Stimulated activated CD8-positive, alpha-beta memory T cell treated with anti-CD3 and anti-CD28 coated beads, Interleukin-12 subunit alpha, Interleukin-12 subunit beta, amount 100 ng/mL, for 1 hour (primary cell): ENCODE results near the gene LILRB4.
"Not testable (repeated sequence)": the region's sequence is repeated elsewhere in the genome, so short reads cannot be mapped to it uniquely, and the experiment has no call there.

Source experiments
- DNase-seq: peaks from one replicate; pipeline ENCODE4 v3.0.0-alpha.2; 2020; ENCODE audit warnings: low read depth

LILRB4 gene

DNA sequence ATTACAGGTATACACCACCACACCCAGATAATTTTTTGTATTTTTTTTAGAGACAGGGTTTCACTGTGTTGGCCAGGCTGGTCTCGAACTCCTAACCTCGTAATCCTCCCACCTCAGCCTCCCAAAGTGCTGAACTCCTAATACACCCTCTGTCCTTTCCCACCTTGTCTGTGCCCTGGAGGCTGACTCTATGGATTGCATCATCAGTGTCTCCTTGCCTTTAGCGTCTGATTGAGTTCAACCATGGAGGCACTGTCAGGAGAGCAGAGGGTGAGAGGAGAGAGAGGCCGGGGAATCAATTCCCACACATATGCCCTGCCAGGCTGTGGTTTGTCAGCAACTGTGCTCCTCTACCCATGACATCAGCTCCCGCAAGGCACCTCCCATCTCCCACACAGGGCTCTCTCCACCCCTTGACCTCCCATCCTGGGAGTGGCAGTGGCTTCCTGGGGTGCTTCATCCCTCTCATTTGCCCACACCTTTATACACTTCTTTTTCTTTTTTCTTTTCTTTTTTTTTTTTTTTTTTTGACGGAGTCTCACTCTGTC is 12.6 kb upstream of the LILRB4 start:
- no peak for DNase-seq

DNA sequence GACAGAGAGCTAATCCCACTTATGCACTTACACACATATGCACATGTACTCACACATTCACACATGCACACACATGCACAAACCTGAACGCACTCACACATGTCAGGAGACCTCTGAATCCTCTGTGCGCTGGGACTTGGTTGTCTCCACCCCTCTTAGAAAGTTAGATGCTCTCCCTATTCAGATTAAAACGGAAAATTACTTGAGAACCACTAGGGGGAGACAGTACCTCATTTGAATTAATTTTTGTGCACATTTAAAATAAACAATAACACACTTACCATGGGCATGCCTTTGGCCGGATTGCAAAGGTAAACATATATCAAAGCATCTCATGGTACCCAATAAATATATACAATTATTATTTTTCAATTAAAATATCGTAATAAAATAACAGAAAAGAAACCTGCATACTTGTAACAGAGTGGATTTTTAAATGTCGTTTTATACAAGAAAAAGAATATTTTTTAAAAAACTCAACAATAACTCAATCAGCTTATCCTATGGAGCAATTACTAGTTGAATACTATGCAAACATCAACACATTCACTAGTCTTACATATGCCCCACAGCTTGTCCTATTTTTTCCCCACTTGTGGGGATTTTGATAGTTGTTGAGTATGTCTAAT is 9.5 kb upstream of the LILRB4 start:
- no peak for DNase-seq

DNA sequence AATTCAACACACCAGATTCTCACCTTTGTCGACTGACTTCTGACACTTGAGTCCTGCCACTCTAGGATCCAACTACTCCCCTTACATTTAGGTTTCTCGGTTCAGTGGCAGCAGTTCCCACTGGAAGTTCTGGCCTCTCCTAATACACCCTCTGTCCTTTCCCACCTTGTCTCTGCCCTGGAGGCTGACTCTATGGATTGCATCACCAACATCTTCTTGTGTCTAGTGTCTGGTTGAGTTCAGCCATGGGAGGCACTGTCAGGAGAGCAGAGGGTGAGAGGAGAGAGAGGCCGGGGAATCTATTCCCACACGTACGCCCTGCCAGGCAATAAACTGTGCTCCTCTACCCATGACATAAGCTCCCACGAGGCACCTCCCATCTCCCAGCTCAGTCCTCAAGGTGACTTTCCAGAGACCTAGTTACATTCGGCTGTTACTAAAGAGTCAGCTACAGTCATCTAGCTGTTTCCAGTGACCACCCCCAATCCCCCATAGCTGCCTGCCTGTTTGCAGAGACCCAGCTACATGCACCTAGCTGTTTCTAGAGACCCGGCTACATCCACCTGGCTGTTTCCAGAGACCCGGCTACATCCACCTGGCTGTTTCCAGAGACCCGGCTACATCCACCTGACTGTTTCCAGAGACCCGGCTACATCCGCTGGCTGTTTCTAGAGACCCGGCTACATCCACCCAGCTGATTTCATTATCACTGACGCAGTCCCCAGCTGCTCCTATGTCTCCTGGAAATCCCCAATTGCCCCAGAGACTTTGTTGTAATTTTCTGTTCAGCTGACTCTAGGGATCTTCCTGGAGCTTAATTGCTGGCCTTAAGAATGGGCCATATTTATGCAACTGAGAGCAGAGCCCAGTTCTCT is 8.1 kb upstream of the LILRB4 start:
- DNase-seq = no peak

DNA sequence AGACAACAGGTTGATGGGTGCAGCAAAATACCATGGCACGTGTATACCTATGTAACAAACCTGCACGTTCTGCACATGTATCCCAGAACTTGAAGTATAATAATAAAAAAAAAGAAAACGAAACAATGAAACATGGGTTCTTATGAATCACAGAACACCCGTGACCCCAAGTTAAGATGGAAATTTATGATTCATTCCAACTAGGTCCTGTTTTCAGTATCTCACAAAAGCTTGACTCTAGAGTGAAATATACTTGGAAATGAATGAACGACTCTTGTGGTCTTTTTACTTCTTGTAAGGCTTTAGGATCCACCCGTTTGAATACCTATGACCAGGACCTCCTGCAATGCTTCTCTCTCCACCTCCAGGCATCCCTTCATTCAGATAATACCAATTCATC is 3.5 kb upstream of the LILRB4 start:
- DNase-seq = no peak

DNA sequence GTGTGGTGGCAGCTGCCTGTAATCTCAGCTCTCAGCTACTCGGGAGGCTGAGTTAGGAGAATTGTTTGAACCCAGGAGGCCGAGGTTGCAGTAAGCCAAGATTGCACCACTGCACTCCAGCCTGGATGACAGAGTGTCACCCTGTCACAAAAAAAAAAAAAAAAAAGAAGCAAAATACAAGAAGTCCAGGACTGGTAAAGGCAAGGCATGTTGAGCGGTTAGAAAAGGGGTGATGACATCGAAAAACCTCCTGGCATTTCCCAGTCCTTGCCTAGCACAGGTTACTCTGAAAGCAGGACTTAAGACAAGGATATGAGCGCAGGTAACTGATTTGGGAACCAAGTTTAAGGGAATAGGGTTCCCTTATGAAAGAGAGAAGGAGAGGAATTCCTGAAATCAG is 2.5 kb upstream of the LILRB4 start:
- no peak for DNase-seq

DNA sequence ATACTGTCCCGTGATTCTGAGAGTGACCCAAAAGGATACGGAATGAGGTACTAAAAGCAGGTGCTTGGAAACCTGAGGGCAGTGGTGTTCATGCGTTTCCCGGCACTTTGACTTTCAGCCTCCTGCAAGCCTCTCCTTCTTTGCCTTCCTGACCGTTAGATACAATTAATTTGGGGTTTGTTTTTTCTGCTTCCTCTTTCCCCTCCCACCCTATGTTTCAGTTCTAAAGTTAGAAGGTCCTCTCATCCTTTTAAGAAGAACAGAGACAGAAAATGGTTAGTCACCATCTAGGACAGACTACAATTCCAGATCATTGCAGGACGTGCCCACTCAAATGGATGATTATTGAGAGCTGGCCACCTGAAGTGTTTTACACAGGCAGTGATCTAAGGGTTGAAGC is 1.8 kb upstream of the LILRB4 start:
- DNase-seq = no peak

DNA sequence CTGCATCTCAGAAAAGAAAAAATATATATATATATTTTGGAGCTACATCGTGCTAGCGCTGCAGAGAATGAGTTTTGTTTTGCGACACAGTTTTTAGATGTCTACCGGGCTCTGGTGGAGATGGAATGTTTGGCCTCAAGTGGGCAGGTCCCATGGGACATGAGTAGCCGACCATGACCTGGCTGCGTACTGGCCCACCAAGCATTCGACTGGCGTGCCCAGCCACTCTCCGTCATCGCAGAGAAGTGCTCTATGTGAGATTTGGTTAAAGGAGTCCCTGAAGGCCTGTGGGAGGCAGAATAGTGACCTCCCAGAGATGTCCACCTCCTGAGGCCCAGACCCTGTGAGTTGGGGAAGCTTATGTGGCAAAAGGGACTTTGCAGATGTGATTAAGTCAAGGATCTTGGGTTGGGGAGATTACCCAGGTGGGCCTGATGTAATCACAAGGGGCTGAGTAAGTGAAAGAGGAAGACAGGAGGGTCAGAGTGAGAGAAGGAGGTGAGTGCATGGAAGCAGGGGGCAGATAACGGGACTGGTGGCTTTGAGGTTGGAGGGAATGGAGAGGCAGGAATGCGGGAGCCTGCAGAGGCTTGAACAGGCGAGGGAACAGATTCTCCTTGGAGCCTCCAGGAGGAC is 821 bp upstream of the LILRB4 start:
- DNase-seq = no peak

DNA sequence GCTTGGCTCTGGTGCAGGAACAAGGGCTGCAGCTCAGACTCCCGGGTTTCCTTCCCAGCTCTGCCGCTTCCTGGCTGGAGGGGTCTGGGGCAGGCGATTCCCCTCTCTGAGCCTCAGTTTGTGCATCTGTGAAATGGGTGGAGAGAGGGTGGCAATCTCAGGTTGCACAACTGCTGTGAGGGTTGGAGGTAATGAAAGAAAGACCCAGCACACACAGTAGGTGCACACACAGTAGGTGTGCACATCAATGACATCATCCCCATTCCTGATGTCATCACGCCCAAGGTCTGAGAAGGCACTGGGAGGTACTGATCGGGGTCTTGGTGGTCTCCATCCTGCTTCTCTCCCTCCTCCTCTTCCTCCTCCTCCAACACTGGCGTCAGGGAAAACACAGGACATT is 2.7 kb downstream of the LILRB4 start:
- DNase-seq = no peak

DNA sequence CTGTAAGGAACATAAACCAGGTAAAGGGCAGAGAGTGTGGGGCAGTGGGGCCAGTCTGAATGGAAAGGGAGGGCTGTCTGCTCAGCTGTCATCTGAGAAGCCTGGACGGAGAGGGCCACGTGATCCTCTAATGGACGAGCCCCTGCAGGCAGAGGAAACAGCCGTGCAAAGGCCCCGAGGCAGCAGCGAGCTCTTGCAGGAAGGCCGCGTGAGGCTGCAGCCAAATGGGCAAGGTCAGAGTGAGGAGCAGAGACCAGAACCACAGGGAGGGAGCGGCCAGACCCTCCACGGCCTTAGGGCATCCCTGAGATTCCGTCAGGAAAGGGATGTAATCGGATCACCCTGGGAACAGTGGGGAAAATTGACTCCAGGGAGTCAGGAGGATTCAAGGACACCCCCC is 4.4 kb downstream of the LILRB4 start:
- no peak for DNase-seq

DNA sequence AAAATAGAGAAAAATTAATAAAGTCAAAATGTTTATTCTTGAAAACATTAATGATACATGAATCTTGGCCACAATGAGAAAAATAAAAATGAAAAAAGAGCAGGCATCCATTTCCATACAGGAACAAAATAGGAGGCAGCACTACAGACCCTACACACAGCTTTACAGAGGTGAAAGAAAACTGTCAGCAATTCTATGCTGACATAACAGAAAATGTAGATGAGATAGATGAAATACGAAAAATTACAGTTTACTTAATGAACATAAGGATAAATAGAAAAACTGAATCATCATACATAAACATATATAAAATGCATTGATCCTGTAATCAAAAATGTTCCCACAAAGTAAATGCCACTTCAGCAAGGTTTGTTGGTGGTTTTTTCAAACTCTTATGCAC is 5.6 kb downstream of the LILRB4 start:
- no peak for DNase-seq

DNA sequence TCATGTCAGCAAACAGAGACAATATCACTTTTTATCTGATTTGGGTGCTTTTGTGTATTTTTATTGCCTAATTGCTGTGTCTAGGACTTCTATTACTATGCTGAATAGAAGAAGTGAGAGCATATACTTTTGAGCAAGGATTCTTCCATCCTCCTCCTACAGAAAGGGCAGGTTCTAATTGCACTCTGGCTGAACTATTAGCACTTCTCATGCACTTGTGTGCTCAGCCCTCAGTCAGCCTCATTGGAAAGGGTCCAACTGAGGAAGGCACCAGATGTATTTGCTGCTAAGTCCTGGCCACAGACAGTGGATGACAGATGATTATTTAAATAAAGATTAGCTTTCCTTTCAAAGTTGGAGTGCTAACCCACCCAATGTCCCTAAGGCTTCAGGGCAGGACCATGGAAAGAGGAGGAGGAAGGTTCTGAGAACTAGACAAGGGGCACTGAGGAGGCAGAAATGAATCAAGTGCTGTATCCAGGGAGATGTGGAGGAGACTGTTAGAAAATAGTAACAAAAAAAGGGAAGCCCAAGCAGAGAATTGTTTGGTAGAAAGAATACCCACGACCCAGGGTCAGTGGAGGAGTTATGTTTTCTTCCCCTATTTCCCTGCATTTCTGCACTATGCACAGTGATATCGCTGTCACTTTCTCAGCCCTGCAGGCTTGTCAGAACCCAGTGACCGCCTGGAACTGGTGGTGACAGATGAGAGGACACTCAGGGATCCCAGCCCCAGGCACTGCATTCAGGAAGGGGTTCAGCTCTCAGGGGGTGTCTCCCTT is 8.0 kb downstream of the LILRB4 start:
- DNase-seq = no peak

DNA sequence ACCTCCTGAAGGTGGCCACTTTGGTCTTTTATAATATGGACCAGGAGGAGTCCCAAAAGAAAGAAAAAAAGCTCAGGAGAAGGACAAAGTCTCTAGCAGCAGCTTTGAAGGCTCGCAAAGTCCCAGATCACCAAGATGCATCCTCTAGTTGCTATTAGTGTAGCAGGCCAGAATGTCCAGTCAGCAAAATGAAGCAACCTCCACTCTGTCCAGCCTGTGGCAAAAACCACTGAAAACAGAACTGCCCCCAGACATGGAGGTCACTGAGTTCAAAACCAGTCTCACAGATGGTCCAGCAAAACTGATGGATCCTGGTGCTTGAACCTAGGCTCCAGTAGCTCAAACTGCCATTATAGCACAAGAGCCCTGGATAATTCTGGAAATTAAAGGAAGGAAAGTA is 10.4 kb downstream of the LILRB4 start:
- DNase-seq = no peak

DNA sequence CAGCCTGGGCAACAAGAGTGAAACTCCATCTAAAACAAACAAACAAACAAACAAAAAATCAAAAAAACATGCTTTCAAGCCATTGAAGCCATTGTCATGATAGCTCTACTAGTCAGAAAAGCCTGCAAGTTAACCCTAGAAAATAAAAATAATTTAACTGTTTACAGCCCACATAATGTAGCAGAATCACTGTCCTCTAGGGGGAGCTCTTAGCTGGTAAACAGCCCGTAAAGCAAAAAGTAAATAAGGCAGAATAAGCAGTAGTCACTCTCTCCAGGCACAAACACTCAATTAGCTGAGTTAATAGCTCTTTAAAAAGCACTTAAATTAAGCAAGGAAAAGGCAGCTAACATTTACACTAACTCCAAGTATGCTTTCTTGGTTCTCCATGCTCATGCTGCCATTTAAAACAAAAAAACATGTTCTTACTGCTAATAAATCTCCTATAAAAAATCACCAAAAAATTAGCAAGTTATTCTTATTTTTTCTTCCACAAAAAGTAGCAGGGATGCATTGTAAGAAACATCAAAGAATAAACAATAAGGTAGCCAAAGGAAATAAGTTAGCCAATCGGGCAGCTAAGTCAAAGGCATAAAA is 11.3 kb downstream of the LILRB4 start:
- DNase-seq = no peak

DNA sequence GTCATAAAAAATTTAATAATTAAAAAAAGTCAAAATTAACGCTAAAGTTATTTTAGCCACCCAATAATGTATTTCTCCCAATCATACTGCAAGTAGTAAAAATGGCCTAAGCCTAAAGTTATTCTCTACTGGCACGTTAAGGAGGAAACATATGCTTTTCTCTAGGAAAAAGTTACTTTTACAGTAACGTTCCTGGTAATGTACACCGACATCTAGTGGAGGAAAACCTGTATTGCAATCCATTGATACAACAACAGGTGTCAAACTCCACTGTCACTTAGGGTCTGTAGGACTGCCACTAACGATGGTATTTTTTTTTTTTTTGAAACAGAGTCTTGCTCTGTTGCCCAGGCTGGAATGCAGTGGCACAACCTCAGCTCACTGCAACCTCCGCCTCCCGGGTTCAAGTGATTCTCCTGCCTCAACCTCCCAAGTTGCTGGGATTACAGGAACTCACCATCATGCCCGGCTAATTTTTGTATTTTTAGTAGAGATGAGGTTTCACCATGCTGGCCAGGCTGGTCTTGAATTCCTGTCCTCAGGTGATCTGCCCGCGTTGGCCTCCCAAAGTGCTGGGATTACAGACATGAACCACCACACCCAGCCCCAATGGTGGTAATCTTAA is 13.5 kb downstream of the LILRB4 start:
- DNase-seq = not testable (repeated sequence)

DNA sequence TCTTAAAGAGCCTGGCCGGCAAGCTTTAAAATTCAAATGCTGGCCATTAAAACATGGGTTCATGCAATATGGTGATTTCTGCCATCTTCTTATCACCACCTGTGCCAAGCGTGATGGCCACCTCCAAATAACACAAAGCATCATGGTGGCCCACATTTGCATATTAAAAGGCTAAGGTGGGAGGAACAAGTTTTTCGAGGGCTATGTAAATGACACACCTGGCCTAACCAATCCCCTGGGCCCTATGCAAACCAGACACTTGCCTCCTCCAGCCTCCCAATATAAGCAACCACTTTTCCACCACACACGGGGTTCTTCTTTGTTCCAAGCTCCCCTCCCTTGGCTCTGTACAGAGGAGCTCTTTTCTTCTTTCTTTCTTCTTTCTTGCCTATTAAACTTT is 14.4 kb downstream of the LILRB4 start:
- no peak for DNase-seq

DNA sequence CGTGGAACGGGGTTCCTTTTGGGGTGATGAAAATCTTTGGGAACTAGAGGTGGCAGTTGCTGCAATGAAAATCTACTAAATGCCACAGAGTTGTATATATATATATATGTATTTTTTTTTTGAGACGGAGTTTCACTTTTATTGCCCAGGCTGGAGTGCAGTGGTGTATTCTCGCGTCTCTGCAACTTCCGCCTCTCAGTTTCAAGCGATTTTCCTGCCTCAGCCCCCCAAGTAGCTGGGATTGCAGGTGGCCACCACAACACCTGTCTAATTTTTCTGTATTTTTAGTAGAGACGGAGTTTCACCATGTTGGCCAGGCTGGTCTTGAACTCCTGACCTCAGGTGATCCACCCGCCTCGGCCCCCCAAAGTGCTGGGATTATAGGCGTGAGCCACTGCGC is 18.8 kb downstream of the LILRB4 start:
- DNase-seq = not testable (repeated sequence)

DNA sequence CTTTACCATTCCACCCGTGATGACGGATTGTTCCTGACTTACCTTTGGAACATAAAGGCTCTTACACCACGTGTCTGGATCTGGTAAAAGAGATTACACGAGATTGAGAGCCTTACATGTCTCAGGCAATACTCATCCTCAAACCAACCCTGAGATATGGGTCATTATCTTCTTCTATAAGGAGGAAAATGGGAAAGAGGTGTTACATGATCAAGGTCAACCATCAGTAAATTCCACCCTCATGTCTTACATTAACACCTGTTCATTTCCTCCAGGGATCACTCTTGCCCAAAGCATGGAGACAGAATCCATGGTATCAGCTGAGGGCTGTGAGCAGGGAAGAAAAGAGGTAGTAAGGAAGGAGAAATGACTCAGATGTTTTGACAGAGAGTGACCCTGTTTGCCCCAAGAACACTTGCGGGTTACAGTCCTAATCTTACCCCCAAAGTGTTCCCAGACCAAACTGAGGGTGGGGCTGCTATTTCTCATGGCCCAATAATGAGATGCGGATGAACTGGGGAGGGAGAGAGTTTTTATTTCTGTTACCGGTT is 19.6 kb downstream of the LILRB4 start:
- DNase-seq = no peak

DNA sequence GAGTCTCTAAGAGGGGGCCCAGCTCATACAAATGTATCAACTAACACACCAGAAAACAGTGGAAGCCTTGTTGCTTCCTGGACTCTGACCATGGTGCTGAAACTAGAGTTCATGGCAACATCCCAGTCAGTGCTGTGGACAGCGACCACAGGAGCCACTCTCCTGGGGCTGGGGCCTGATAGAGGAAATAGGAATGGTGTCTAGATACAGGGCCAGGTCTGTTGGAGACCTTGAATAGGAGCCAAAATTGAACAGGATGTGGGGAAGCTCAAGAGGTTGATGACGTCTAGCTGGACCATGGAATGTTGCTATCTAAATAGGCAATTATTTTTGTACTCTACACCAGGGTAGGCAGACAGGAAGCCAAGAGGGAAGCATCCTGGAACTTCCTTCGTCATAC is 21.7 kb downstream of the LILRB4 start:
- DNase-seq = no peak

DNA sequence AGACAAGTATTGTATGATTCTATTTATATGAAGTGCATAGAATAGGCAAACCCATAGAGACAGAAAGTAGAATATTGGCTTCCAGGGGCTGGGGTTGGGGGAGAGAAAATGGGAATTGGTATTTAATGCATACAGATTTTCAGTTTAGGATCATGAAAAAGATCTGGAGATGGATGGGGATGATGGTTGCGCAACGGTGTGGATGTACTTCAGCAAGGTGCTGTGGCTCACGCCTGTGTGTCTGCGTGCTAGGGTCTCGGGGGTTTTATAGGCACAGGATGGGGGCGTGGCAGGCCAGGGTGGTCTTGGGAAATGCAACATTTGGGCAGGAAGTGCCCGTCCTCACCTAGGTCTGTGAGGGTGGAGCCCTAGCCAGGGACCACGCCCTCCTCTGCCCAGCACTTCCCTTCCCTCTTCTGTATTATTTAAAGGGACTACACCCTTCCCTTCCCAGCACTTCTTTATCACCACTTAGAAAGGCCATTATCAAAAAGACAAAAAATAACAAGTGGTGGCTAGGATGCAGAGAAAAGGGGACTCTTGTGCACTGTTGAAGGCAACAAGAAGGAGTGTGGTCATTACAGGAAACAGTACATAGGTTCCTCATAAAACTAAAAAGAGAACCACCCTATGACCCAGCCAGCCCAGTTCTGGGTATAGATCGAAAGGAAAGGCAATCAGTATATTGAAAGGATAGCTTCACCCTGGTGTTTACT is 29.0 kb downstream of the LILRB4 start:
- no peak for DNase-seq

DNA sequence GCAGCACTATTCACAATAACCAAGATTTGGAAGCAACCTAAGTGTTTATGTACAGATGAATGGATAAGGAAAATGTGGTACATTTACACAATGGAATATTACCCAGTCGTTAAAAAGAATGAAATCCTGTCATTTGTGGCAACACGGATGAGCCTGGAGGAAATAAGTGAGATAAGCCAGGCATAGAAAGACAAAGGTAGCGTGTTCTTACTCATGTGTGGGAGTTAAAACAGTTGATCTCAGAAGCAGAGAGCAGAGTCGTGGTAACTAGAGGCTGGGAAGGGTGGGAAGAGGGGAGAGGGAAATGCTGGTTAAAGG is 29.5 kb downstream of the LILRB4 start:
- no peak for DNase-seq

DNA sequence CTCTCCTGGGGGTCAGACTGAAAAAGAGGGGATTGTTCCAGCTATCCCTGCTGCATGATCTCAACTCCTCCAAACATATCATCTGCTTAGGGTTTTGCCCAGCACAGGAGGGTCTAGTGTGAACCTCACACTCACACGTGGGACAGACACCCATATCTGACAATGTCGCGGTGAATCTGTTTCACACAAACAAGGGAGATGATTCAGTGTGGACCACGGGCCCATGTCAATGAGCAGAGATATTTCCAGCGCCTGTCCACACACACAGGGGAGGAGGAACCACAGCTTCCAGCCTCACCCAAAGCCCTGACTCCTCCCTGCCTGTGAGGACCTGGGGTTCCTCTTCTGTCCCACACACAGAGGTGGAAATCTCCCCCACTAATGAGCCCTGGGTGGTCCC is 31.9 kb downstream of the LILRB4 start:
- DNase-seq = no peak
